Spinal cord (tissue), 10 donors: ENCODE measurements around the gene COL23A1. TPM values are rescaled to one million over a fixed set of nuclear protein-coding genes. Genes with fewer than 3 reads are reported as not detected.
A peak's percentile ranks its signal among the peaks of the same experiment; 100 is the strongest.

Source experiments
- DNase-seq, 6 donors: peaks; one replicate each; pipeline versions ENCODE4 v3.0.0 to v3.0.0-alpha.2; 2013 to 2015; ENCODE audit warnings: low spot score in 6 of 6, low read depth in 4 of 6
- H3K27ac ChIP-seq: one replicate; pipeline ENCODE4 v1.5.1; 2013; ENCODE audit warnings: low read depth, low read length, control low read depth
- H3K27me3 ChIP-seq: one replicate; pipeline ENCODE4 v1.6.1; 2013; ENCODE audit warnings: low read length; ENCODE audit not compliant: control insufficient read depth, insufficient read depth
- H3K36me3 ChIP-seq: one replicate; pipeline ENCODE4 v1.6.1; 2013; ENCODE audit warnings: low read length; ENCODE audit not compliant: control insufficient read depth, insufficient read depth
- H3K4me1 ChIP-seq: one replicate; pipeline ENCODE4 v1.6.1; 2013; ENCODE audit warnings: low read length; ENCODE audit not compliant: control insufficient read depth, insufficient read depth
- H3K4me3 ChIP-seq: one replicate; pipeline ENCODE4 v1.5.1; 2013; ENCODE audit warnings: low read depth, low read length, control low read depth
- H3K9me3 ChIP-seq: one replicate; pipeline ENCODE4 v1.6.1; 2013; ENCODE audit warnings: low read length; ENCODE audit not compliant: control insufficient read depth, insufficient read depth
- WGBS: methylation state at CpG from one replicate; pipeline ENCODE4 v1.1.5; 2013; ENCODE audit warnings: missing lambda C conversion rate; ENCODE audit not compliant: insufficient coverage; 5-methylcytosine and 5-hydroxymethylcytosine counted together
- polyA plus RNA-seq, 2 donors: library from polyadenylated mRNA; unstranded; fragments of 120-200 nt; gene quantifications; one replicate each; pipeline ENCODE4 v1.2.1, GENCODE V29; 2013; ENCODE audit not compliant: insufficient read length in 2 of 2
- total RNA-seq, 2 donors: library from RNA; depleted of rRNA in 1 of 2; stranded (reverse); fragments of 120-200 nt in 1 of 2; fragments of >200 nt in 1 of 2; gene quantifications; one replicate each; pipeline versions ENCODE4 v1.2.3 to v1.2.4, GENCODE V29; 2013 to 2014
- donor health status: healthy.

COL23A1 gene
- total and polyA plus RNA-seq, 4 donors: 2.8 to 9.7 (median 8.0) TPM

- no peaks in the 10 kb centered on the region for H3K9me3 ChIP-seq
- H3K36me3 ChIP-seq: no peaks in the 10 kb centered on the region
- no peak for DNase-seq
- H3K4me1 ChIP-seq: peaks cover 5% of the 10 kb centered on the region
- H3K27me3 ChIP-seq: no peaks in the 10 kb centered on the region
- H3K27ac ChIP-seq: no peak overlapping the region
- H3K4me3 ChIP-seq: no peak overlapping the region
- 69% methylated on average over 6 of the region's 6 CpGs for WGBS
Observed at GRCh38 chr5:178296066-178296465, 294.1 kb downstream of the COL23A1 start.

DNA sequence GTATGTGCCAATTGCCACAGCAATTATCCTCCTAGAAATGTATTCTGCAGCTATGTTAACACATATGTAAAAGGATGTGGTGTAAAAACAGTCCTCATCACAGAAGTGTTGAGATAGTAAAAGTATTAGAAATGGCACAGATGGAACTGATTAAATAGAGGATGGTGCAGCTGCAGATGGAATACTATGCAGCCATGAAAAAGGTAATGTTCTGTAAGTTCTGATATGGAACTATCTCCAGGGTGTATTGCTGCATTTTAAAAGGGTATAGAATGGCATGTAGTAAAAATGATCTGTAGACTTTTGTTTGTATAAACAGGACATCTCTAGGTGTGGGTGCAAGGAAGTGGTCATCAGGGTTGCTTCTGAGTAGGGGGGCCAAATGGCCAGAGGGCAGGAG is 294.6 kb downstream of the COL23A1 start:
- no peak for DNase-seq
- no peaks in the 10 kb centered on the region for H3K27me3 ChIP-seq
- no peak overlapping the region for H3K27ac ChIP-seq
- no peaks in the 10 kb centered on the region for H3K9me3 ChIP-seq
- H3K4me3 ChIP-seq: no peak overlapping the region
- H3K4me1 ChIP-seq: peaks cover 6% of the 10 kb centered on the region
- no peaks in the 10 kb centered on the region for H3K36me3 ChIP-seq

- WGBS: 85% methylated on average over 5 of the region's 7 CpGs
- no peak for DNase-seq
- Histone ChIP-seq H3K9me3 (no peaks in the 10 kb centered on the region), H3K4me3 (no peak overlapping the region), H3K4me1 (peaks cover 18% of the 10 kb centered on the region), H3K27me3 (no peaks in the 10 kb centered on the region), H3K36me3 (no peaks in the 10 kb centered on the region), H3K27ac (no peak overlapping the region)
Observed at GRCh38 chr5:178293815-178294214, 296.4 kb downstream of the COL23A1 start.

DNA sequence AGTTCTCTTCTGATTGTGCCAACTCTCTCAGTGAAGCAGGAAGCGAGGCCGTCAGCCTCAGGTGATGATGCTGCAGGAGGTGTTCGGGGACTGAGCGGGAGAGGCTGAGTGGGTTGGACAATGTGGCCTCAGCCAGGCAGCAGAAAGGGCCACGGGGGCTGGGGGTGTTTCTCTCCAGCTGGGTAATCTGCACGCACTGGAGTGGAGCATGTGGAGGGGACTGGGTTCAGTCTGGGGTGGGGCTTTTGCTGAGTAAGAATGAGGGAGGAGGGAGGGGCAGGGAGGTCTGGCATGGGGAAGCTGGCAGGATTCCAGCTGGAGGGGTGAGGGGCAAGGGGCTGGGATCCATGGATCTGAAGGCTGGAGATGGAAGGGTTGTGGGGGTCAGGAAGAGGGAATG is 296.8 kb downstream of the COL23A1 start:
- H3K9me3 ChIP-seq: no peaks in the 10 kb centered on the region
- 44% methylated on average over 6 of the region's 6 CpGs for WGBS

DNA sequence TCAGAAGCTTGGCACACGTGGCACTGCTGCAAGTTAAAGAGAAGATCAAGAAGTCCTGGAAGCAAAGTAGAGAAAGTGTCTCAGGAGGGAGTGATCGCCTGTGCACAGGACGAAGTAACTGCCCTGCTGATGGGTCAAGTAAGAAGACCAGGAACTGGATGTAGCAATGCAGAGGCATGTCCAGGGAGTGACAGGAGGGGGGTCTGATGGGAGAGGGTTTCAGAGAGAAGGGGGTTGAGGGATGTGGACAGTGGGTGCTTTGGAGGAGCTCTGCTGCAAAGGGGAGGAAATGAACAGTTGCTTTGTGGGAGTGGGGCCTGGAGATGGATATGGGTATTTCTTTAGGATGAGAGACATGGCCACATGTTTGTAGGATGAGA is 297.4 kb downstream of the COL23A1 start:
- Histone ChIP-seq H3K27me3 (no peaks in the 10 kb centered on the region), H3K4me1 (peaks cover 27% of the 10 kb centered on the region), H3K36me3 (no peaks in the 10 kb centered on the region), H3K27ac (no peak overlapping the region), H3K4me3 (no peak overlapping the region), H3K9me3 (no peaks in the 10 kb centered on the region)
- WGBS: 94% methylated on average over 3 of the region's 3 CpGs
- DNase-seq: no peak

More for the DNA sequence above, 296.8 kb downstream of the COL23A1 start:
- peaks cover 22% of the 10 kb centered on the region for H3K4me1 ChIP-seq
- H3K27ac ChIP-seq: no peak overlapping the region
- DNase-seq: no peak
- no peak overlapping the region for H3K4me3 ChIP-seq
- no peaks in the 10 kb centered on the region for H3K27me3 ChIP-seq
- no peaks in the 10 kb centered on the region for H3K36me3 ChIP-seq

DNA sequence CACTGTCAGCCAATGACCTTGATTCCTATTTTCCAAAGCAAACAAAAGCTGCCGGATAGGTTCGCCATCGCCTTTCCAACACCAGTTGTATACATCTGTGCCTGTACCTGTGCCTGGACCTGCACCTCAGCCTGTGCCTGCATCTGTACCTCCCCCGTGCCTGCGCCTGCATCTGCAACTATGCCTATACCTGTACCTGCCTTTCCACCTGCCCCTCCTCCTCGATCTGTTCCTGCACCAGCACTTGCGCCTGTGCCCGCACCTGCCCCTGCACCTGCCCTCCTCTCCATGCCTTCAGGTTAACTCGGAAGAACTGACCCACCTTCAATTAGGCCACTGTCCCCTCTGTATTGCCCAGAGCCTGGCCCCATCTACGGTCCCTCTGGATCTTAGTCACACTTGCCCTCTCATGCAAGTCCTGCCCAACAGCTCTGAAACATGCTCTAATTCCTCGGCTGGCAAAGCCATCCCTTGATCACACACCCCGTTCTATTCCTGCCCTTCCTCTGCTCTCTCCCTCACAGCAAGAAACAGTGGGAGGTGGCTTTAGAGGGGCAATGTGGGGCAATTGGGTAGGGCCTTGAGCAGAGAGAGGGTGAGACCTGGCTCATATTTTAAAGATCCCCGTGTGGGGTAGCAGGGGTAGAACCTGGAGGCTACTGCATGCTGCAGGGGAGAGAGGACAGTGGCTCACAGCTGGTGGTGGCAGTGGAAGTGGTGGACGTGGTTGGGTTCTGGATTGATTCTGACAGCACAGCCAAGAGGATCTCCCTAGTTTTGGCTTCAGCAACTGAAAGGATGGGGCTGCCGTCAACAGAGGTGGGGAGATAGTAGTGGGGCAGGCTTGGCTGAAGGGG is 298.0 kb downstream of the COL23A1 start:
- Histone ChIP-seq H3K4me1 (peaks cover 33% of the 10 kb centered on the region), H3K4me3 (no peak overlapping the region), H3K27me3 (no peaks in the 10 kb centered on the region), H3K9me3 (no peaks in the 10 kb centered on the region), H3K36me3 (no peaks in the 10 kb centered on the region), H3K27ac (no peak overlapping the region)
- 91% methylated on average over 12 of the region's 15 CpGs for WGBS
- no peak for DNase-seq

DNA sequence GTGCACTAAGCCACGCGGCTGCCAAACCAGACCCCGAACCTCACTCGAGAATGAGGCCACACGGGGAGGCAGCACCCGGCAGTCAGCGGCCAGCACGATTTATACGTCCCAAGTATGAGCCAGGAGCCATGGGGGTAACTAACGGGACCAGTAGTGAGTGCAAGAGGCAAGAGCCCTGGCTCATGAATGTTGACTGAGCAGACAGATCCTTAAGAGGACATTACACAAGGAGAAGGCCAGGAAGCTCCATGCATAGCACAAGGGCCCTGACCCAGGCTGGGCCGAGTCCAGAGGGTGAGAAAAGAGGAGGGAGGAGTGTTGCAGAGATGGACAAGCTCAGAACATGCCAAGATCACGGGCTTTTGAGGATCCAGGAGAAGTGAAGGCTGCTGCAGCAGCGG is 299.0 kb downstream of the COL23A1 start:
- no peaks in the 10 kb centered on the region for H3K27me3 ChIP-seq

DNA sequence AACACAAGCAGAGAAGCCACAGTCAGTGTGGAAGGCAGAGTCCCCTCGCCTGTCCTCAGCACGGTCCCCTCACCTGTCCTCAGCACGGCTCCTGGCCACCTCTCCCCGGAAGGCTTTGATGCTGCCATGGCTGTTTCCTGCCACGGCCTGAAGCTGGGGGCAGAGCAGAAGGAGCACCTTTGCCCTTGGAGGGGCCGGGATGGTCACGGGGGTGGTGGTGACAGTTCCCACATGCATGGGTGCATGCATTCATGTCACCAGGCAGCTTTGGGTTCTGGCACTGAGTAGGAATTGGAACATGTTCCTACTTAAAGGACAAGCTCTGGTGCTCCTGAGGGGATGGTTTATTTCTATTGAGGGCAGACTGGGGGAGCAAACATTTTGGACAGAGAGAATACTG is 299.8 kb downstream of the COL23A1 start:
- H3K36me3 ChIP-seq: peaks cover 4% of the 10 kb centered on the region
- H3K27ac ChIP-seq: no peak overlapping the region
- DNase-seq: no peak
- 95% methylated on average over 7 of the region's 7 CpGs for WGBS
- no peaks in the 10 kb centered on the region for H3K9me3 ChIP-seq
- H3K4me1 ChIP-seq: peaks cover 33% of the 10 kb centered on the region
- no peak overlapping the region for H3K4me3 ChIP-seq
- H3K27me3 ChIP-seq: no peaks in the 10 kb centered on the region

More for the DNA sequence above, 299.0 kb downstream of the COL23A1 start:
- Histone ChIP-seq H3K9me3 (no peaks in the 10 kb centered on the region), H3K4me1 (peaks cover 33% of the 10 kb centered on the region), H3K27ac (no peak overlapping the region), H3K36me3 (peaks cover 4% of the 10 kb centered on the region), H3K4me3 (no peak overlapping the region)
- DNase-seq: no peak
- WGBS: 75% methylated on average over 13 of the region's 13 CpGs

DNA sequence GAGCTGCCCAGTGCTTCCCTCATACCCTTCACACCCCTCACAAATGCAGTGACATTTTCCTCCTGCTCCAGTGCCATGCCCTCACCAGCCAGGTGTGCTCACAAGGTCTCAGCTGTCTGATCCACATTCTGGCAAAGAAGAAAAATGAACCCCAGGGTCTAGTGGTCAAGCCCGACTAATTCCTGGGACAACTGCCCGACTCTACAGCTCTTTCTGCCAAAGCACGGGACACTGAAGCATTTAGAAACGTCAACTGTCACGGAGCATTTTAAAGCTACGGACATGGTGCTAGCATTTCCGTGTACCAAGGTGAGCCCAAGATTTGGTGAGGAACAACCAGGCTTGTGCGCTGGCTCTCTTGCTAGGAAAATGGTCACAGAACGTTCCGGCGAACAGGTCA is 300.8 kb downstream of the COL23A1 start:
- peak in 1 of 6 donors; percentile 28 for DNase-seq
- H3K27ac ChIP-seq: no peak overlapping the region
- peaks cover 33% of the 10 kb centered on the region for H3K4me1 ChIP-seq
- no peak overlapping the region for H3K4me3 ChIP-seq
- H3K36me3 ChIP-seq: peaks cover 4% of the 10 kb centered on the region
- 55% methylated on average over 8 of the region's 11 CpGs for WGBS
- H3K9me3 ChIP-seq: no peaks in the 10 kb centered on the region
- H3K27me3 ChIP-seq: no peaks in the 10 kb centered on the region
